Fibroblast of the conjunctiva (primary cell): Measurements from ENCODE around the gene NPC1.
"Not testable (repeated sequence)": the region's sequence is repeated elsewhere in the genome, so short reads cannot be mapped to it uniquely, and the experiment has no call there.

Experiments
- DNase-seq: peaks from one replicate; pipeline ENCODE4 v3.0.0-alpha.2; 2010; ENCODE audit warnings: low read depth

The NPC1 gene

GRCh38 chr18:23609390-23610023, 23.2 kb upstream of the NPC1 start:
- DNase-seq: no peak

GRCh38 chr18:23608211-23608610, 21.9 kb upstream of the NPC1 start:
- no peak for DNase-seq

- DNase-seq: no peak
Measured at GRCh38 chr18:23605941-23606340, 19.6 kb upstream of the NPC1 start.

- DNase-seq: no peak
Measured at GRCh38 chr18:23599809-23600208, 13.5 kb upstream of the NPC1 start.

- DNase-seq: no peak
Measured at GRCh38 chr18:23596183-23596582, 9.9 kb upstream of the NPC1 start.

- DNase-seq: no peak
Measured at GRCh38 chr18:23595591-23595990, 9.3 kb upstream of the NPC1 start.

GRCh38 chr18:23593720-23594119, 7.4 kb upstream of the NPC1 start:
- DNase-seq: peak; percentile 31

GRCh38 chr18:23592911-23593310, 6.6 kb upstream of the NPC1 start:
- DNase-seq: no peak

GRCh38 chr18:23591011-23591410, 4.7 kb upstream of the NPC1 start:
- no peak for DNase-seq

- DNase-seq: no peak
Measured at GRCh38 chr18:23588836-23589560, 2.7 kb upstream of the NPC1 start.

GRCh38 chr18:23587220-23587642, 925 bp upstream of the NPC1 start:
- DNase-seq: no peak

GRCh38 chr18:23585897-23586248, 433 bp downstream of the NPC1 start:
- no peak for DNase-seq

- no peak for DNase-seq
Measured at GRCh38 chr18:23585007-23585871, 1.1 kb downstream of the NPC1 start.

- no peak for DNase-seq
Measured at GRCh38 chr18:23584019-23584983, 2.0 kb downstream of the NPC1 start.

GRCh38 chr18:23583071-23583865, 3.0 kb downstream of the NPC1 start:
- no peak for DNase-seq

- DNase-seq: no peak
Measured at GRCh38 chr18:23580677-23581367, 5.5 kb downstream of the NPC1 start.

GRCh38 chr18:23578891-23579653, 7.2 kb downstream of the NPC1 start:
- DNase-seq: no peak

- no peak for DNase-seq
Measured at GRCh38 chr18:23578067-23578701, 8.1 kb downstream of the NPC1 start.

- not testable (repeated sequence) for DNase-seq
Measured at GRCh38 chr18:23577521-23577920, 8.8 kb downstream of the NPC1 start.
